ENCODE results near the gene NCF1.
"Not testable (repeated sequence)": the region's sequence is repeated elsewhere in the genome, so short reads cannot be mapped to it uniquely, and the experiment has no call there.

NCF1 gene

GRCh38 chr7:74788369-74789150, 14.7 kb downstream of the NCF1 start:
- DNase-seq (ENCODE audit: low spot score), result not testable (repeated sequence)

GRCh38 chr7:74789200-74789736, 15.5 kb downstream of the NCF1 start:
- not testable (repeated sequence) for DNase-seq (ENCODE audit: low spot score)

GRCh38 chr7:74797848-74798622, 24.2 kb downstream of the NCF1 start:
- DNase-seq (ENCODE audit: low spot score), result not testable (repeated sequence)

GRCh38 chr7:74798644-74799043, 24.8 kb downstream of the NCF1 start:
- DNase-seq (ENCODE audit: low spot score), result not testable (repeated sequence)

- not testable (repeated sequence) for DNase-seq (ENCODE audit: low spot score)
These were observed 42.1 kb downstream of the NCF1 start for GRCh38 chr7:74815882-74816281.

DNA sequence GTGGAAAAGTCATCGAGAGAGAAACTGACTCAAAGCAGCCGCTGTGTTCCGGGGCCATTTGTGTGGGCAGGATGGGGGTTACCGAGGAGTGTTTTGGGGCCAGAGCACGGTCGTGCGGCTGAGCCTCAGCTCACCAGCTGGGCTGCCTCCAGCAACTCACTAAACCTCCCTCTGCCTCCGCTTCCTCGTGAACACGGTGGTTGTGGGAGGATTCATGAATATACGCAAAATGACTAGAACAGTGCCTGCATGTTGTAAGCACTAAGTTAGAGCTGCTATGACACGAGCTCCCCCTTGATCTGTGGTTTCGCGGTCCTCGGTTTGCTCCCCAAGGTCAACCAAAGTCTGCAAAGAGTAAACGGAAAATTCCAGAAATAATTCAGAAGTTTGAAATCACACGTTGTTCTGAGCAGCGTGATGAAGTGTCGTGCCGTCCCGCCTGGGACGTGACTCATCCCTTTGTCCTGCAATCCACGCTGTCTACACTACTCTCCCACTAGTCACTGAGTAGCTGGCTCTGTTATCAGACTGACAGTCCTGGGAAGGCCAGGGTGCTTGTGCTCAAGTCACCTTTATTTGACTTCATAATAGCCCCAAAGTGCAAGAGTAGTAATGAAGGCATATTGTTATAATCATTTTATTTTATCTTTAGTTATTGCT, 46.5 kb downstream of the NCF1 start:
- DNase-seq (ENCODE audit: low spot score), result not testable (repeated sequence)

GRCh38 chr7:74821259-74821658, 47.4 kb downstream of the NCF1 start:
- not testable (repeated sequence) for DNase-seq (ENCODE audit: low spot score)

- not testable (repeated sequence) for DNase-seq (ENCODE audit: low spot score)
These were observed 56.1 kb downstream of the NCF1 start for GRCh38 chr7:74829959-74830358.

GRCh38 chr7:74830411-74830810, 56.6 kb downstream of the NCF1 start:
- not testable (repeated sequence) for DNase-seq (ENCODE audit: low spot score)

All from HuH-7.5 (cell line).